ENCODE results near the gene CRHBP.
"Not testable (repeated sequence)": the region's sequence is repeated elsewhere in the genome, so short reads cannot be mapped to it uniquely, and the experiment has no call there.

Gene CRHBP

GRCh38 chr5:76952795-76953536 lies at the start of gene CRHBP:
CRHBP (plus strand) TSS chr5:76953045; CDS start chr5:76953135, 90 bp downstream.
- no peak for DNase-seq

- DNase-seq, result no peak
Measured at GRCh38 chr5:76908166-76908565, 44.7 kb upstream of the CRHBP start.

GRCh38 chr5:76910344-76910933 lies 42.4 kb upstream of the CRHBP start:
- not testable (repeated sequence) for DNase-seq

GRCh38 chr5:76914671-76915070 lies 38.2 kb upstream of the CRHBP start:
- not testable (repeated sequence) for DNase-seq

- no peak for DNase-seq
Measured at GRCh38 chr5:76918539-76918938, 34.3 kb upstream of the CRHBP start.

GRCh38 chr5:76920491-76920890 lies 32.4 kb upstream of the CRHBP start:
- DNase-seq, result no peak

- no peak for DNase-seq
Measured at GRCh38 chr5:76926329-76927105, 26.3 kb upstream of the CRHBP start.

- no peak for DNase-seq
Measured at GRCh38 chr5:76927961-76928360, 24.9 kb upstream of the CRHBP start.

GRCh38 chr5:76930083-76930482 lies 22.8 kb upstream of the CRHBP start:
- no peak for DNase-seq

GRCh38 chr5:76938177-76938576 lies 14.7 kb upstream of the CRHBP start:
- no peak for DNase-seq

- no peak for DNase-seq
Measured at GRCh38 chr5:76941000-76941399, 11.8 kb upstream of the CRHBP start.

- DNase-seq, result no peak
Measured at GRCh38 chr5:76941442-76941841, 11.4 kb upstream of the CRHBP start.

GRCh38 chr5:76942581-76942980 lies 10.3 kb upstream of the CRHBP start:
- DNase-seq, result no peak

- no peak for DNase-seq
Measured at GRCh38 chr5:76943006-76943405, 9.8 kb upstream of the CRHBP start.

GRCh38 chr5:76944638-76945037 lies 8.2 kb upstream of the CRHBP start:
- no peak for DNase-seq

GRCh38 chr5:76945238-76945637 lies 7.6 kb upstream of the CRHBP start:
- not testable (repeated sequence) for DNase-seq

- no peak for DNase-seq
Measured at GRCh38 chr5:76946090-76946489, 6.8 kb upstream of the CRHBP start.

GRCh38 chr5:76947082-76947503 lies 5.8 kb upstream of the CRHBP start:
- no peak for DNase-seq

GRCh38 chr5:76953551-76954382 lies 922 bp downstream of the CRHBP start:
- DNase-seq, result no peak

- DNase-seq, result no peak
Measured at GRCh38 chr5:76954383-76954763, 1.5 kb downstream of the CRHBP start.

GRCh38 chr5:76956033-76956432 lies 3.2 kb downstream of the CRHBP start:
- no peak for DNase-seq

GRCh38 chr5:76958991-76959767 lies 6.3 kb downstream of the CRHBP start:
- peak; percentile 61 to 71 for DNase-seq

Data from Kasumi-1 (cell line).